HFFc6 (cell line): ENCODE measurements around the gene NLGN1. TPM values are rescaled to one million over a fixed set of nuclear protein-coding genes. Genes with fewer than 3 reads are reported as not detected.

Source experiments
- DNase-seq: peaks from one replicate; pipeline ENCODE4 v3.0.0-alpha.2; 2018
- H3K27ac Mint-ChIP-seq: 2 replicates; pipeline ENCODE4 v1.8.0; 2020; ENCODE audit warnings: mild to moderate bottlenecking, mixed read lengths
- H3K27me3 Mint-ChIP-seq: 2 replicates; pipeline ENCODE4 v1.8.0; 2021; ENCODE audit warnings: mild to moderate bottlenecking, moderate library complexity, mixed read lengths; ENCODE audit not compliant: insufficient read depth
- H3K36me3 Mint-ChIP-seq: 2 replicates; pipeline ENCODE4 v1.8.0; 2021; ENCODE audit warnings: low read depth, mixed read lengths
- H3K4me1 Mint-ChIP-seq: 2 replicates; pipeline ENCODE4 v1.8.0; 2020; ENCODE audit warnings: low read depth, mixed read lengths
- H3K4me3 Mint-ChIP-seq: 2 replicates; pipeline ENCODE4 v1.8.0; 2020; ENCODE audit warnings: mild to moderate bottlenecking, moderate library complexity, mixed read lengths
- H3K9me3 Mint-ChIP-seq: 2 replicates; pipeline ENCODE4 v1.8.0; 2020; ENCODE audit warnings: mild to moderate bottlenecking, mixed read lengths
- total RNA-seq, 6 experiments: library from RNA; stranded (reverse); fragmentation: NEBNext Ultra II Directional; extraction: Animal tissue kit (Norgen Biotek cat#: 25700); gene quantifications; 2 replicates in 1 of 6; 3 replicates in 5 of 6; pipeline ENCODE4 v1.2.3, GENCODE V29; 2021
- TF ChIP-seq, protein P1 (sequence below): fragments of 200-600 bp; sonication (generic); IDR thresholded peaks from 2 replicates; pipeline ENCODE4 v1.5.0; 2021; ENCODE audit warnings: antibody characterized with exemption, mild to moderate bottlenecking

Gene NLGN1
- total RNA-seq, 6 experiments from 2014 or later, result 10.0 to 17.2 (median 15.7) TPM

DNA sequence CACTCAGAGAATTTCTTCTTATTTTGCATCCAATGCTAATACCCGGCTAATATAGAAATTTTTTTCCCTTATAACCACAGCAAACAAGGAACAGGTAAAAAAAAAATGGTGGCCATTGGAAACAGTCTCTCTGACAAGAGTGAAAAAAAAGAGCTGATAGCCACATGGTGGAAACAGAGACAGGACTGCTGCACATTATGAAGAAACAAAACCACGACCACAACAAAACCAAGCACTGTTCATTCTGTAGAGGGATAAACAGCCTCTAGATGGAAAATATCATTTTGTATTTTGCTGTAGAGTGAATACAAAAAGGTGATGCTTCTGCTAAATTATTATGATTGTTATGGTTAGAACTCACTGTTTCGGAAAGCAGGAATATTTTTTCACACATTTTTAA, 686.2 kb downstream of the NLGN1 start:
- no peaks in the 10 kb centered on the region for H3K4me1 Mint-ChIP-seq
- peaks cover 2% of the 10 kb centered on the region; the same call in 1 of the 2 replicates for H3K27me3 Mint-ChIP-seq
- no peak for DNase-seq
- TF ChIP-seq, protein P1, sequence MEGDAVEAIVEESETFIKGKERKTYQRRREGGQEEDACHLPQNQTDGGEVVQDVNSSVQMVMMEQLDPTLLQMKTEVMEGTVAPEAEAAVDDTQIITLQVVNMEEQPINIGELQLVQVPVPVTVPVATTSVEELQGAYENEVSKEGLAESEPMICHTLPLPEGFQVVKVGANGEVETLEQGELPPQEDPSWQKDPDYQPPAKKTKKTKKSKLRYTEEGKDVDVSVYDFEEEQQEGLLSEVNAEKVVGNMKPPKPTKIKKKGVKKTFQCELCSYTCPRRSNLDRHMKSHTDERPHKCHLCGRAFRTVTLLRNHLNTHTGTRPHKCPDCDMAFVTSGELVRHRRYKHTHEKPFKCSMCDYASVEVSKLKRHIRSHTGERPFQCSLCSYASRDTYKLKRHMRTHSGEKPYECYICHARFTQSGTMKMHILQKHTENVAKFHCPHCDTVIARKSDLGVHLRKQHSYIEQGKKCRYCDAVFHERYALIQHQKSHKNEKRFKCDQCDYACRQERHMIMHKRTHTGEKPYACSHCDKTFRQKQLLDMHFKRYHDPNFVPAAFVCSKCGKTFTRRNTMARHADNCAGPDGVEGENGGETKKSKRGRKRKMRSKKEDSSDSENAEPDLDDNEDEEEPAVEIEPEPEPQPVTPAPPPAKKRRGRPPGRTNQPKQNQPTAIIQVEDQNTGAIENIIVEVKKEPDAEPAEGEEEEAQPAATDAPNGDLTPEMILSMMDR, result no peak
- no peaks in the 10 kb centered on the region for H3K9me3 Mint-ChIP-seq
- H3K36me3 Mint-ChIP-seq, result peaks cover 5% of the 10 kb centered on the region; the same call in 1 of the 2 replicates
- no peak overlapping the region for H3K27ac Mint-ChIP-seq
- no peak overlapping the region for H3K4me3 Mint-ChIP-seq

DNA sequence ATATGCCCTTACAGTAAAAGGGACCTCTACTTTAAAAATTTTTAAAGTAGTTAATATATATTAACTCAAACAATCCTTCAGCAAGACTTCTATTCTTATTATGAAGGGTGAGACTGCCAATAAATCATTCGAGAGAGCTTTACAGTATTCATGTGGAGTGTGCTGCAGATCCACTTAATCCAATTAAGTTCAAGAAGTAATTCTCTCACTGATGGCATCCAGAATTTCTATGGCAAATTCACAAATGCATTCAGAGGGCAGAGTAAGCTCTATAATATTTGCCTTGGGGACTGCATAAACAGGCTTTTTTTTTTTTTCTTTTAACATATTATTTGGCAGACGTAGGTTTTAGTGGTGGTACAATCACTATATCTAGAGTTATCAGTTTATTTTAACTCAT, 692.0 kb downstream of the NLGN1 start:
- no peak overlapping the region for H3K4me3 Mint-ChIP-seq
- no peak overlapping the region for H3K27ac Mint-ChIP-seq
- no peaks in the 10 kb centered on the region for H3K36me3 Mint-ChIP-seq
- DNase-seq, result no peak
- H3K27me3 Mint-ChIP-seq, result no peaks in the 10 kb centered on the region; the same call in 1 of the 2 replicates
- H3K4me1 Mint-ChIP-seq, result peaks cover 14% of the 10 kb centered on the region
- H3K9me3 Mint-ChIP-seq, result no peaks in the 10 kb centered on the region
- TF ChIP-seq, protein P1, result no peak

DNA sequence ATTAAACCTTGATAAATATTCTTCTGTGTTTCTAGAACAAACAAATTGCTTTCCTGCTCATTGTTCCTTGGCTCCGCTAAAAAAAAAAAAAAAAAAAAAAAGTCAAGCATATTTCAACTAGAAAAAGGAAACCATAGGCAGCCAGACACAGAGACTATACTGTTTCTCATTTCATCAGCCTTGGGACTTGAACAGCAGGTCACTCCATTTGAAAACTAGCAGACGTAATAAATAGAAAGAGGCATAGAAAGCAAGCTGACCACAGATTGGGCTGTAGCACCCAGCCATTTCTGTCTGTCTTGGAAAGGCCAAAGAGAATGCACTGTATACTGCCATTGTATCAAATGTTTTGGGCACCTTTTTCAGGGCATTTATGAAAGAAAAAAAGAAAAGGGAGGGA, 697.1 kb downstream of the NLGN1 start:
- Mint-ChIP-seq H3K27me3 (no peaks in the 10 kb centered on the region; the same call in 1 of the 2 replicates), H3K4me3 (no peak overlapping the region), H3K36me3 (no peaks in the 10 kb centered on the region), H3K27ac (no peak overlapping the region), H3K4me1 (peaks cover 32% of the 10 kb centered on the region), H3K9me3 (no peaks in the 10 kb centered on the region)
- TF ChIP-seq, protein P1, result no peak
- no peak for DNase-seq

DNA sequence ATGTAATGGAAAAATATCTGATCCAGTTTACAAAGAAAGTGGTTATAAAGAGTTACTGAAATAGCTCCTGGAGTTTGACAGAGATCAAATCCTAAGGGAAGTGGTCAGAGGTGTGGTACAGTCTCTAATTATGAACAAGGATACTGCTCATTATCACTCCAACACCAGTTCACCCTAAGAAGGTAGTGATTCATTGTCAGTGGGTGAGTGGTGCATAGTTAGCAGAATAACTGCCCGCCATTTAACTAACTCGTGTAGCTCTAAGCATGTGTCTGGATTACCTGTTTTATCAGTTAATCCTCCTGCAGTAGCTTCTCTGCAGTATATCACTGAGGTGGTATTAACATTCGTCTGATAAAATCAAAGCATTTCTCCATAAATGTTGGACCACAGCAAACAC, 700.1 kb downstream of the NLGN1 start:
- H3K4me1 Mint-ChIP-seq, result peaks cover 45% of the 10 kb centered on the region

DNA sequence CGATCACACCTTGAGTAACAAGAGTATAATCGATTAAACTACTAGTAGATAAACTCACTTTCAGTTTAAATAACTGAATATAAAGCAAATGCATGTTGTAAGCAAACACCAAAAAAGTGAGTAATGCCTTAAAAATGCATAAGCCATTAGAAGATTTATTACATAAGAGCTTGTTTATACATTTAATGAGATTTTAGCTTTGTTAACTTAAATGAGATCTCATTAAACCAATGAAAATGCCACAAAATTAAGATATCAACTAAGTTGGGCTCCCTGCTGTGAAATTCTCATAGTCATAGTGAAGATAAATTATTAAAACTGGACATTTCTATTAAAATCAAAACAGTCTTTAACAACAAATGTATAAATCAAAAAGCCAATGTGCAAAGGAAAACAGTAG, 701.2 kb downstream of the NLGN1 start:
- H3K4me3 Mint-ChIP-seq, result no peak overlapping the region
- H3K36me3 Mint-ChIP-seq, result no peaks in the 10 kb centered on the region
- H3K9me3 Mint-ChIP-seq, result no peaks in the 10 kb centered on the region
- no peaks in the 10 kb centered on the region for H3K27me3 Mint-ChIP-seq
- peaks cover 51% of the 10 kb centered on the region for H3K4me1 Mint-ChIP-seq
- no peak for DNase-seq
- no peak overlapping the region for H3K27ac Mint-ChIP-seq
- TF ChIP-seq, protein P1, result no peak

More for the DNA sequence above, 700.1 kb downstream of the NLGN1 start:
- TF ChIP-seq, protein P1, result no peak
- no peak for DNase-seq
- no peaks in the 10 kb centered on the region for H3K36me3 Mint-ChIP-seq
- no peaks in the 10 kb centered on the region for H3K9me3 Mint-ChIP-seq
- no peaks in the 10 kb centered on the region for H3K27me3 Mint-ChIP-seq
- no peak overlapping the region for H3K27ac Mint-ChIP-seq
- H3K4me3 Mint-ChIP-seq, result no peak overlapping the region

DNA sequence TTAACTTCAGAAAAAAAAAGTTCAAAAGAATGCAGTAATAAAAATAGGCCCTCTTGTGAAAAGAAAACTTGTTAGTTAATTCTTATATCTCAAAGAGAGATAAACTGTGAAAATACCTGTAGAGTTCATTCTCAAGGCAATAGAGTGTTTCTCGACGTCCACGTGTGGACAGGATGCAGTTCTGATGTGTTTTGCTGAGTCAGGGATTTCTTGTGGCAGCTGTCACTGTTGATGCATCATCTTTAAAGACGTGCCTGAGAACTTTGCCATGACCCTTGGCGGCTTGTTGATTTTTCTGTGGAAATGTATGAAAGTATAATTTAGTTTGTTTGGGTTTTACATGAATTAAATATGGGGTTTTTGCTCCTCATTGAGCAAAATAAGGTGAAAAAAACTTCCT, 702.2 kb downstream of the NLGN1 start:
- H3K9me3 Mint-ChIP-seq, result no peaks in the 10 kb centered on the region
- peaks cover 55% of the 10 kb centered on the region for H3K4me1 Mint-ChIP-seq
- no peak overlapping the region for H3K27ac Mint-ChIP-seq
- no peaks in the 10 kb centered on the region for H3K36me3 Mint-ChIP-seq
- TF ChIP-seq, protein P1, result no peak
- H3K27me3 Mint-ChIP-seq, result no peaks in the 10 kb centered on the region
- no peak for DNase-seq
- H3K4me3 Mint-ChIP-seq, result no peak overlapping the region
